ENCODE measurements around the gene BDKRB2. TPM values are rescaled to one million over a fixed set of nuclear protein-coding genes. Genes with fewer than 3 reads are reported as not detected.

BDKRB2 gene
- total and polyA plus RNA-seq, 2 of the 13 experiments (the other 11 are each of a cell fraction or from before 2014, with no cell fraction given) = 0.03 TPM; not detected in 1

DNA sequence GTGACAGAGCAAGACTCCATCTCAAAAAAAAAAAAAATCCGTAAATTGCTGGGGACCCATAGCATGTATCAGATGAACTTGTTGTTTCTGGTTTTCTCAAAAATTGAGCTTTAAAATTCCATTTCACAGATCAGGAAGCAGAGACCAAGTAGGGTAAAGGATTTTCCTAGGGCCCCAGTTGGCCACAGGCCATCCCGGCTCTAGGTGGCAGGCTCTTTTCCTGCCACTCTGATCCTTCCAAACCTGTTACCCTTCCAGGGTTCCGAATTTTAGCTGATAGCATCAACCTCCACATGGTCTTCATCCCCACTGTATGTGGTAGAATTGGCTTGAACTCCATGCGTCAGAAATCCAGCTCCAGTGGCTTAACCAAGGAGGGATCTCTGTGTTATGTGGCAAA is 36.1 kb upstream of the BDKRB2 start:
- ATAC-seq (no peak), FAIRE-seq (no peak), DNase-seq (ENCODE audit: low spot score) (no peak)
- Histone ChIP-seq H3K4me1 (ENCODE audit: insufficient read depth, low read length) (no peaks in the 10 kb centered on the region), H3K36me3 (replicated peaks in 1 of 2; ENCODE audit: control insufficient read depth in 1 of 2, insufficient read depth in 2 of 2, low read length in 2 of 2) (no peaks in the 10 kb centered on the region), H3K27ac (ENCODE audit: extremely low read length, insufficient read depth, low read length) (no peak overlapping the region), H3K9ac (ENCODE audit: insufficient read depth, low read depth, low read length) (no peak overlapping the region), H4K20me1 (ENCODE audit: insufficient read depth, low read length) (no peaks in the 10 kb centered on the region), H3K79me2 (ENCODE audit: insufficient read depth, low read length) (no peaks in the 10 kb centered on the region), H3K4me2 (ENCODE audit: low read depth, low read length) (no peak overlapping the region), H2AFZ (ENCODE audit: low read length) (no peak overlapping the region), H3K27me3 (ENCODE audit: control insufficient read depth in 1 of 2, insufficient read depth in 2 of 2, low read length in 2 of 2) (no peaks in the 10 kb centered on the region), H3K9me3 (ENCODE audit: low read length) (no peaks in the 10 kb centered on the region), H3K4me3 (replicated peaks in 1 of 3; ENCODE audit: insufficient read depth in 1 of 3, low read depth in 2 of 3, low read length in 3 of 3) (no peak overlapping the region)
- BruUV-seq (replicated peaks) = no TSS peak
- POLR2A ChIA-PET = no interaction called here
- 20% methylated on average over 4 of the region's 4 CpGs for WGBS (ENCODE audit: low lambda C conversion rate)
- in situ Hi-C loops (cut with HindIII; ENCODE audit: extremely low pct_ligation_motif_present, low pct_unique_long_range_greater_than_20kb) (no loop called here), intact Hi-C loops (cut with micrococcal nuclease; ENCODE audit: unreplicated experiment) (no loop called here)
- CTCF ChIA-PET (ENCODE audit: low intra/inter-chr PET ratio, low total read pairs) = no interaction called here
- no peak for TF ChIP-seq IRF9 (CRISPR knock-in tag; IDR thresholded peaks at IDR 0.05; ENCODE audit: borderline replicate concordance)
- TF ChIP-seq DRAP1 (CRISPR knock-in tag; IDR thresholded peaks at IDR 0.05) = no peak
- TF ChIP-seq TEF (CRISPR knock-in tag; IDR thresholded peaks at IDR 0.05) = no peak
- no peak for TF ChIP-seq ZNF382 (CRISPR knock-in tag; IDR thresholded peaks at IDR 0.05; ENCODE audit: borderline replicate concordance)

DNA sequence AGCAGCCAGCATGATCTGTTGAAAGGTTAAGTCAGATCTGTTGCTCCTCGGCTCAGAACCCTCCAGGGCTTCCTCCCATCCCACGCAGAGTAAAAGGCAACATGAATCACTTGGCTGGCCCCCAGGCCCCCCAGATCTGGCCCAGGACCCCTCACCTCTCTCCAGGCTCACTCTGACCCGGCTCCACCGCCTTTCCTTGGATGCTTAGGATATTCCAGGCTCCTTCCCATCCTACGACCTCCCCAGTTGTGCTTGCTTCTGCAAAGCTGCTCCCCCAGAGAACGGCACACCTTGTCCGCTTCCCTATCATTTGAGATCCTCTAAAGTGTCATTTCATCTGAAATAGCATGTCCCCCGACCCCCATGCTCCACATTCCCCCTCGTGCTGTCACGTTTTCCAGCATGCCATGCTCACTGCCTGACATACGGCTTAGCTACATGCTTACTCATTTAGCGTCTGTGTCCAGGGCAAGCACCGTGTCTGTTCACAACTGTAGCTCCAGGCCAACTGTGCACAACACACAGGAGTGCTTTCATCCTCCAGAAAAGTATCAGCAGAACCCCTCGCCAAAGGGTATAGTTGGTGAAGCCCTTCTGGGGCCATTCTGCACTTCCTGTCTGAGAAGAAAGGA is 33.6 kb upstream of the BDKRB2 start:
- Histone ChIP-seq H3K79me2 (ENCODE audit: insufficient read depth, low read length) (no peaks in the 10 kb centered on the region), H3K4me3 (replicated peaks in 1 of 3; ENCODE audit: insufficient read depth in 1 of 3, low read depth in 2 of 3, low read length in 3 of 3) (no peak overlapping the region), H3K27me3 (ENCODE audit: control insufficient read depth in 1 of 2, insufficient read depth in 2 of 2, low read length in 2 of 2) (no peaks in the 10 kb centered on the region; a peak in 1 of 5 replicates), H2AFZ (ENCODE audit: low read length) (no peak overlapping the region), H3K9me3 (ENCODE audit: low read length) (no peaks in the 10 kb centered on the region), H3K4me2 (ENCODE audit: low read depth, low read length) (no peak overlapping the region), H3K4me1 (ENCODE audit: insufficient read depth, low read length) (no peaks in the 10 kb centered on the region), H3K36me3 (replicated peaks in 1 of 2; ENCODE audit: control insufficient read depth in 1 of 2, insufficient read depth in 2 of 2, low read length in 2 of 2) (no peaks in the 10 kb centered on the region), H3K9ac (ENCODE audit: insufficient read depth, low read depth, low read length) (no peak overlapping the region), H4K20me1 (ENCODE audit: insufficient read depth, low read length) (no peaks in the 10 kb centered on the region), H3K27ac (ENCODE audit: extremely low read length, insufficient read depth, low read length) (no peak overlapping the region)
- no TSS peak for BruUV-seq (replicated peaks)
- ATAC-seq (no peak), FAIRE-seq (no peak), DNase-seq (ENCODE audit: low spot score) (no peak)
- CTCF ChIA-PET (ENCODE audit: low intra/inter-chr PET ratio, low total read pairs) = no interaction called here
- 32% methylated on average over 14 of the region's 14 CpGs for WGBS (ENCODE audit: low lambda C conversion rate)
- POLR2A ChIA-PET = no interaction called here
- intact Hi-C loops (cut with micrococcal nuclease; ENCODE audit: unreplicated experiment) = no loop called here
- in situ Hi-C loops (cut with HindIII; ENCODE audit: extremely low pct_ligation_motif_present, low pct_unique_long_range_greater_than_20kb) = no loop called here
- TF ChIP-seq DMAP1 (CRISPR knock-in tag; IDR thresholded peaks at IDR 0.05) (no peak), SMARCE1 (IDR thresholded peaks at IDR 0.05; ENCODE audit: borderline replicate concordance) (no peak), ZFYVE20 (CRISPR knock-in tag; IDR thresholded peaks at IDR 0.05; ENCODE audit: borderline replicate concordance, low read depth) (no peak), SP2 (CRISPR knock-in tag; IDR thresholded peaks at IDR 0.05) (no peak), CEBPB (IDR thresholded peaks at IDR 0.05; ENCODE audit: borderline replicate concordance, low read depth, low read length) (no peak), ZNF124 (CRISPR knock-in tag; IDR thresholded peaks at IDR 0.05) (no peak), ISX (CRISPR knock-in tag; conservative IDR thresholded peaks at IDR 0.05) (no peak)
